Chondrocyte (in vitro differentiated cells): ENCODE measurements around the gene DNAH17. TPM values are rescaled to one million over a fixed set of nuclear protein-coding genes. Genes with fewer than 3 reads are reported as not detected.

Experiments used
- DNase-seq: peaks from one replicate; pipeline ENCODE4 v3.0.0; 2021; ENCODE audit warnings: mixed read lengths, low spot score
- H3K27ac Mint-ChIP-seq: one replicate; pipeline ENCODE4 v1.8.0; 2021; ENCODE audit warnings: mild to moderate bottlenecking, moderate library complexity, mixed read lengths; ENCODE audit not compliant: unreplicated experiment
- H3K27me3 Mint-ChIP-seq: 2 replicates; pipeline ENCODE4 v1.8.0; 2021; ENCODE audit warnings: low read depth, mixed read lengths
- H3K36me3 Mint-ChIP-seq: 2 replicates; pipeline ENCODE4 v1.8.0; 2021; ENCODE audit warnings: low read depth, mixed read lengths
- H3K4me1 Mint-ChIP-seq: 2 replicates; pipeline ENCODE4 v1.8.0; 2021; ENCODE audit warnings: low read depth, mild to moderate bottlenecking, mixed read lengths
- H3K4me3 Mint-ChIP-seq: one replicate; pipeline ENCODE4 v1.8.0; 2021; ENCODE audit warnings: mild to moderate bottlenecking, moderate library complexity, mixed read lengths; ENCODE audit not compliant: unreplicated experiment
- H3K9me3 Mint-ChIP-seq: 2 replicates; pipeline ENCODE4 v1.8.0; 2021; ENCODE audit warnings: low read depth, mixed read lengths
- total RNA-seq: library from RNA; stranded (reverse); gene quantifications from 3 replicates; pipeline ENCODE4 v1.2.1, GENCODE V29; 2021
- TF ChIP-seq, protein P1 (sequence below): fragments of 200-600 bp; sonication (generic); IDR thresholded peaks from 2 replicates; pipeline ENCODE4 v1.5.0; 2021; ENCODE audit warnings: antibody characterized with exemption, mild to moderate bottlenecking, moderate library complexity

Gene DNAH17
- total RNA-seq, 1 donor from 2014 or later, result 0.42 TPM

GRCh38 chr17:78609191-78609641 is 32.0 kb upstream of the DNAH17 start:
- Mint-ChIP-seq H3K36me3 (no peaks in the 10 kb centered on the region), H3K27me3 (no peaks in the 10 kb centered on the region)

GRCh38 chr17:78608804-78609186 is 31.6 kb upstream of the DNAH17 start:
- TF ChIP-seq, protein P1, sequence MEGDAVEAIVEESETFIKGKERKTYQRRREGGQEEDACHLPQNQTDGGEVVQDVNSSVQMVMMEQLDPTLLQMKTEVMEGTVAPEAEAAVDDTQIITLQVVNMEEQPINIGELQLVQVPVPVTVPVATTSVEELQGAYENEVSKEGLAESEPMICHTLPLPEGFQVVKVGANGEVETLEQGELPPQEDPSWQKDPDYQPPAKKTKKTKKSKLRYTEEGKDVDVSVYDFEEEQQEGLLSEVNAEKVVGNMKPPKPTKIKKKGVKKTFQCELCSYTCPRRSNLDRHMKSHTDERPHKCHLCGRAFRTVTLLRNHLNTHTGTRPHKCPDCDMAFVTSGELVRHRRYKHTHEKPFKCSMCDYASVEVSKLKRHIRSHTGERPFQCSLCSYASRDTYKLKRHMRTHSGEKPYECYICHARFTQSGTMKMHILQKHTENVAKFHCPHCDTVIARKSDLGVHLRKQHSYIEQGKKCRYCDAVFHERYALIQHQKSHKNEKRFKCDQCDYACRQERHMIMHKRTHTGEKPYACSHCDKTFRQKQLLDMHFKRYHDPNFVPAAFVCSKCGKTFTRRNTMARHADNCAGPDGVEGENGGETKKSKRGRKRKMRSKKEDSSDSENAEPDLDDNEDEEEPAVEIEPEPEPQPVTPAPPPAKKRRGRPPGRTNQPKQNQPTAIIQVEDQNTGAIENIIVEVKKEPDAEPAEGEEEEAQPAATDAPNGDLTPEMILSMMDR, result no peak
- no peak for DNase-seq
- Mint-ChIP-seq H3K4me3 (no peak overlapping the region), H3K27me3 (no peaks in the 10 kb centered on the region), H3K9me3 (peaks cover 2% of the 10 kb centered on the region), H3K27ac (no peak overlapping the region), H3K36me3 (no peaks in the 10 kb centered on the region), H3K4me1 (peaks cover 28% of the 10 kb centered on the region)

More at GRCh38 chr17:78609191-78609641, 32.0 kb upstream of the DNAH17 start:
- Mint-ChIP-seq H3K9me3 (peaks cover 2% of the 10 kb centered on the region), H3K4me3 (no peak overlapping the region), H3K27ac (no peak overlapping the region), H3K4me1 (peaks cover 28% of the 10 kb centered on the region)
- no peak for DNase-seq
- TF ChIP-seq, protein P1, result no peak

GRCh38 chr17:78608122-78608803 is 31.1 kb upstream of the DNAH17 start:
- peaks cover 2% of the 10 kb centered on the region for H3K9me3 Mint-ChIP-seq
- H3K27me3 Mint-ChIP-seq, result no peaks in the 10 kb centered on the region
- H3K4me3 Mint-ChIP-seq, result no peak overlapping the region
- no peak overlapping the region for H3K27ac Mint-ChIP-seq
- no peak for DNase-seq
- H3K36me3 Mint-ChIP-seq, result no peaks in the 10 kb centered on the region
- TF ChIP-seq, protein P1, result no peak
- peaks cover 28% of the 10 kb centered on the region for H3K4me1 Mint-ChIP-seq

DNA sequence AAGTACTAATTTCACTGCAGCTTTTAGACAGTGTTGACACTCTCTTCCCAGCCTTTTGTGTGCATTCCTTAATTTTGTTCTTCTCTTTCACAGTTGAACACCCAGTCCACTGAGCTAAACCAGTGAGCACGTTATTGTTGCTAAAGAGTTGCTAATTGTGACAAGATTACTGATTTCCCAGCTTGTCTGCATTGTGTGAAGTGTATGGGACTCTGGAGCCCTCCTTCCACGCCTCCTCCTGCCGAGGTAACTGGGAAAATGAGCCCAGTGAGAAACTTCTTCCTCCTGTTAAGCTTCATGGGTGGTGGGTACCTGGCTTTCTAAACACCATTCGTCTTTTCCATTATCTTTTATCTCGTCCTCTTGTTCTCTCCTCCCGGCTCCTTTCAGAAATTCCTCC is 29.8 kb upstream of the DNAH17 start:
- DNase-seq, result no peak
- Mint-ChIP-seq H3K27ac (no peak overlapping the region), H3K36me3 (no peaks in the 10 kb centered on the region), H3K4me3 (no peak overlapping the region), H3K9me3 (peaks cover 2% of the 10 kb centered on the region), H3K27me3 (no peaks in the 10 kb centered on the region), H3K4me1 (peaks cover 26% of the 10 kb centered on the region)
- TF ChIP-seq, protein P1, result no peak

- Mint-ChIP-seq H3K9me3 (peaks cover 2% of the 10 kb centered on the region), H3K4me3 (no peak overlapping the region), H3K27me3 (no peaks in the 10 kb centered on the region), H3K4me1 (peaks cover 24% of the 10 kb centered on the region), H3K36me3 (no peaks in the 10 kb centered on the region), H3K27ac (no peak overlapping the region)
- TF ChIP-seq, protein P1, result no peak
- DNase-seq, result no peak
Measured at GRCh38 chr17:78605886-78606285, 28.7 kb upstream of the DNAH17 start.
